ENCODE results near the gene MFAP3L. TPM values are rescaled to one million over a fixed set of nuclear protein-coding genes. Genes with fewer than 3 reads are reported as not detected.

Gene MFAP3L
- total RNA-seq, 1 experiment from 2014 or later = 5.1 TPM

DNA sequence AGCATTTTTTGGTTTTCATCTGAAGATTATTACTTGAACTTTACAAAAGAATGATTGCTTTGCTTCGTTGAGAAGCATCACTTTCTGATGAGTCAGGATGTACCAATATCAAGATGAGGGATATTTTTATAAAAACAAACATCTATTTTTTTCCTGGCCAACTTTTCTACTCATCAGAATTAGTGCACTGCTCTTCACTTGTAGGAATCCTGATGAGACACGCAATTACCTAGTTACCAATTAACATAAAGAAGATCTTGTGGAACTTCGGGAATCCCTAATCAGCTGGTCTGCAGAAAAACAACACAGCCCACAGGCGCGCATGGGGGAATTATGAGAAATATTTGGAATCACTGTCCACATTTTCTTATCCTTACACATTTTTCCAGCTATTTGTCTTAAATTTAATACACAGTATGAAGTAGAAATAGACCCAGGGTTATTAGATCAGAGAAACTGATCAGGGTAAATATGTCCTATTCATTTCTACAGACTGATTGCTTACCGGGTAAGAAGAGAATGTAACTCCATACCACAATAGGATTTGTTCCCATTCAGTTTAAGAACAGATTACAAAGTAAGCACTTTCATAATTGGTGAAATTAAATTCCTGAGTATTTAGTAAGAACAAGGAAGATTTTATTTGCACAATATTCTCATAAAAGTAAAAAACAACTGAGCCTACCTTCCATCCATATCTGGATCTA is 50.9 kb downstream of the MFAP3L start:
- H3K27me3 Mint-ChIP-seq (ENCODE audit: low read depth) = no peaks in the 10 kb centered on the region
- H3K23ac ChIP-seq (ENCODE audit: insufficient read length, low read depth, low read length) = no peak overlapping the region
- H3K4me1 ChIP-seq (ENCODE audit: insufficient read depth, low read length) = no peaks in the 10 kb centered on the region; the same call in 1 of the 2 replicates
- no peak overlapping the region for H3K27ac Mint-ChIP-seq
- H2BK120ac ChIP-seq (ENCODE audit: low read depth, low read length, poor library complexity, severe bottlenecking) = no peak overlapping the region
- H3K4ac ChIP-seq (ENCODE audit: low read depth, low read length) = no peak overlapping the region
- no peak overlapping the region for H4K91ac ChIP-seq (ENCODE audit: insufficient read length, low read depth, low read length)
- H3K18ac ChIP-seq (ENCODE audit: insufficient read length, low read depth, low read length) = no peak overlapping the region
- no peaks in the 10 kb centered on the region for H3K79me2 ChIP-seq (ENCODE audit: insufficient read depth, low read length)
- H3K4me2 ChIP-seq (ENCODE audit: insufficient read depth, insufficient read length, low read length) = no peak overlapping the region
- H4K5ac ChIP-seq (ENCODE audit: insufficient read length, low read depth, low read length) = no peak overlapping the region
- peaks cover 20 to 21% of the 10 kb centered on the region in 2 experiments for H3K4me1 Mint-ChIP-seq
- TF ChIP-seq, protein P1, sequence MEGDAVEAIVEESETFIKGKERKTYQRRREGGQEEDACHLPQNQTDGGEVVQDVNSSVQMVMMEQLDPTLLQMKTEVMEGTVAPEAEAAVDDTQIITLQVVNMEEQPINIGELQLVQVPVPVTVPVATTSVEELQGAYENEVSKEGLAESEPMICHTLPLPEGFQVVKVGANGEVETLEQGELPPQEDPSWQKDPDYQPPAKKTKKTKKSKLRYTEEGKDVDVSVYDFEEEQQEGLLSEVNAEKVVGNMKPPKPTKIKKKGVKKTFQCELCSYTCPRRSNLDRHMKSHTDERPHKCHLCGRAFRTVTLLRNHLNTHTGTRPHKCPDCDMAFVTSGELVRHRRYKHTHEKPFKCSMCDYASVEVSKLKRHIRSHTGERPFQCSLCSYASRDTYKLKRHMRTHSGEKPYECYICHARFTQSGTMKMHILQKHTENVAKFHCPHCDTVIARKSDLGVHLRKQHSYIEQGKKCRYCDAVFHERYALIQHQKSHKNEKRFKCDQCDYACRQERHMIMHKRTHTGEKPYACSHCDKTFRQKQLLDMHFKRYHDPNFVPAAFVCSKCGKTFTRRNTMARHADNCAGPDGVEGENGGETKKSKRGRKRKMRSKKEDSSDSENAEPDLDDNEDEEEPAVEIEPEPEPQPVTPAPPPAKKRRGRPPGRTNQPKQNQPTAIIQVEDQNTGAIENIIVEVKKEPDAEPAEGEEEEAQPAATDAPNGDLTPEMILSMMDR (conservative IDR thresholded peaks at IDR 0.05) = no peak
- no peak overlapping the region for H3K27ac ChIP-seq (ENCODE audit: insufficient read length, low read depth, low read length)
- H3K23me2 ChIP-seq (ENCODE audit: insufficient read length, low read depth, low read length, poor library complexity, severe bottlenecking) = no peaks in the 10 kb centered on the region
- no peak overlapping the region for H2AK5ac ChIP-seq (ENCODE audit: insufficient read length, low read length)
- H2BK12ac ChIP-seq (ENCODE audit: insufficient read length, low read depth, low read length) = no peak overlapping the region
- no peak overlapping the region for H2AFZ ChIP-seq (ENCODE audit: low read length)
- H4K20me1 ChIP-seq (ENCODE audit: control insufficient read depth, insufficient read depth, insufficient read length) = no peaks in the 10 kb centered on the region
- no peak for DNase-seq
- H3K4me3 Mint-ChIP-seq = no peak overlapping the region
- no peak overlapping the region for H2BK15ac ChIP-seq (ENCODE audit: low read depth, low read length)
- no peaks in the 10 kb centered on the region for H3K27me3 ChIP-seq (ENCODE audit: insufficient read depth, low read length)
- no peak overlapping the region for H2BK20ac ChIP-seq (ENCODE audit: low read depth, low read length, poor library complexity, severe bottlenecking)
- no peak overlapping the region for H4K8ac ChIP-seq (replicated peaks; ENCODE audit: insufficient read length, low read depth, low read length)
- no peaks in the 10 kb centered on the region for H3K9me3 Mint-ChIP-seq
- H2BK5ac ChIP-seq (ENCODE audit: insufficient read length, low read length) = no peak overlapping the region
- H3K36me3 Mint-ChIP-seq (ENCODE audit: insufficient read depth in 1 of 3, low read depth in 3 of 3) = no peaks in the 10 kb centered on the region
- no peak overlapping the region for H3T11ph ChIP-seq (ENCODE audit: low read length)
- H3K56ac ChIP-seq (ENCODE audit: insufficient read length, low read depth, low read length) = no peak overlapping the region
- WGBS (ENCODE audit: extremely low coverage, insufficient read length, low lambda C conversion rate) = no CpG with 5 or more reads among the region's 6 CpGs
- H3K14ac ChIP-seq (ENCODE audit: insufficient read depth, low read length) = no peak overlapping the region
- H3K9ac ChIP-seq (ENCODE audit: extremely low read depth, insufficient read length, low read length) = no peak overlapping the region
- no peaks in the 10 kb centered on the region for H3K9me3 ChIP-seq (ENCODE audit: control insufficient read depth, low read depth, low read length)
- no peaks in the 10 kb centered on the region for H3K79me1 ChIP-seq (ENCODE audit: insufficient read depth, low read depth, low read length, poor library complexity, severe bottlenecking)

All from H9 (cell line).